Esophagus muscularis mucosa (tissue), 4 donors: ENCODE measurements around the gene TGFB1I1. TPM values are rescaled to one million over a fixed set of nuclear protein-coding genes. Genes with fewer than 3 reads are reported as not detected.
A peak's percentile ranks its signal among the peaks of the same experiment; 100 is the strongest.

ENCODE experiments used
- DNase-seq: peaks from one replicate; pipeline ENCODE4 v3.0.0-alpha.2; 2017; ENCODE audit errors: extremely low spot score
- H3K27ac ChIP-seq, 4 donors: fragments of 200-600 bp; sonication (generic); replicated peaks in 1 of 4; 1 replicate in 3 of 4; 2 replicates in 1 of 4; pipeline ENCODE4 v1.5.1; 2016 to 2019; ENCODE audit warnings: mild to moderate bottlenecking in 1 of 4
- H3K27me3 ChIP-seq, 4 donors: fragments of 200-600 bp; sonication (generic); one replicate each; pipeline versions ENCODE4 v1.5.1 to v1.6.0; 2016 to 2019
- H3K36me3 ChIP-seq, 4 donors: fragments of 200-600 bp; sonication (generic); one replicate each; pipeline ENCODE4 v1.5.1; 2016 to 2019
- H3K4me1 ChIP-seq, 4 donors: fragments of 200-600 bp; sonication (generic); one replicate each; pipeline ENCODE4 v1.5.1; 2016 to 2019
- H3K4me3 ChIP-seq, 4 donors: fragments of 200-600 bp; sonication (generic); 1 replicate in 2 of 4; 2 replicates in 2 of 4; pipeline ENCODE4 v1.5.1; 2016 to 2019; ENCODE audit warnings: mild to moderate bottlenecking in 4 of 4, moderate library complexity in 1 of 4
- H3K9me3 ChIP-seq, 4 donors: fragments of 200-600 bp; sonication (generic); 1 replicate in 3 of 4; 2 replicates in 1 of 4; pipeline ENCODE4 v1.5.1; 2016 to 2019
- EP300 ChIP-seq: sonication (generic); formaldehyde crosslinking; IDR thresholded peaks from one replicate; pipeline ENCODE4 v1.6.1; 2017; ENCODE audit warnings: antibody characterized with exemption
- POLR2A ChIP-seq: fragments of 450-650 bp; IDR thresholded peaks from one replicate; pipeline ENCODE4 v1.6.1; 2017; ENCODE audit warnings: antibody characterized with exemption, moderate library complexity, mild to moderate bottlenecking, low read depth
- POLR2AphosphoS5 ChIP-seq, 2 donors: sonication (generic); formaldehyde crosslinking; IDR thresholded peaks; one replicate each; pipeline ENCODE4 v1.6.1; 2017; ENCODE audit warnings: antibody characterized with exemption in 2 of 2
- WGBS: methylation state at CpG from one replicate; pipeline ENCODE4 v1.1.5; 2018; 5-methylcytosine and 5-hydroxymethylcytosine counted together
- intact Hi-C: fragments of 100-400 bp; cut with DNase I; formaldehyde crosslinking; loops from one replicate; pipeline ENCODE4 v1.15.1; 2023
- total RNA-seq, 4 donors: library from RNA; depleted of rRNA; stranded (reverse); fragments of >200 nt; gene quantifications; one replicate each; pipeline versions ENCODE4 v1.1.0 to v1.2.1, GENCODE V29; 2016
- TF ChIP-seq, protein P1 (sequence below), 3 experiments: fragments of 200-600 bp in 2 of 3; fragments of 450-650 bp in 1 of 3; sonication (generic) in 2 of 3; IDR thresholded peaks; one replicate each; pipeline ENCODE4 v1.5.1; 2017 to 2019; ENCODE audit warnings: antibody characterized with exemption in 3 of 3, mild to moderate bottlenecking in 2 of 3, moderate library complexity in 1 of 3

Gene TGFB1I1
- total RNA-seq, 4 donors from 2014 or later, result 255 to 471 (median 274) TPM

DNA sequence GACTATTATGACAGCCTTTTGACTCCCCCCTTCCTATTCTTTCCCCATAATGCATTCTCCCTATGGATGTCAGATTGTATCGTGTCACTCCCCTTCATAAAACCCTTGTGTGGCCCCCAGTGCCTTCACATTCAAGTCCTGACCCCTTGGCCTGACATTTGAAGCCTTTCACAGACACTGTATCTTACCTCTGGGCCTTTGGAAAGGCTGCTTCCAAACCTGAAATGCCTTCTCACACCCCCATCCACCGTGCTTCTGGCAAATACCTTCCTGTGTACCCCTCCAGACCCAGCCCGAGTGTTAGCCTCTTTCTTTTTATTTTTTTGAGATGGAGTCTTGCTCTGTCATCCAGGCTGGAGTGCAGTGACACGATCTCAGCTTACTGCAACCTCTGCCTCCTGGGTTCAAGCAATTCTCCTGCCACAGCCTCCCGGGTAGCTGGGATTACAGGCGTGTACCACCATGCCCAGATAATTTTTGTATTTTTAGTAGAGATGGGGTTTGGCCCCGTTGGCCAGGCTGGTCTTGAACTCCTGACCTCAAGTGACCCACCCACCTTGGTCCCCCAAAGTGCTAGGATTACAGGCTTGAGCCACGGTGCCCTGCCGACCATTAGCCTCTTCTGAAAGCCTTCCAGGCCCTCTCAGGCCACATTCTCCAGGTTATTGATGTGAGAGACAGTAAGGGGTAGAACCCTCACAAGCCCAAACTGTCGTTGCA is 10.6 kb upstream of the TGFB1I1 start:
- no peak for DNase-seq
- no peak for TF ChIP-seq POLR2AphosphoS5 (IDR thresholded peaks at IDR 0.05)
- no peak for TF ChIP-seq EP300
- no peak for TF ChIP-seq POLR2A
- TF ChIP-seq, protein P1, sequence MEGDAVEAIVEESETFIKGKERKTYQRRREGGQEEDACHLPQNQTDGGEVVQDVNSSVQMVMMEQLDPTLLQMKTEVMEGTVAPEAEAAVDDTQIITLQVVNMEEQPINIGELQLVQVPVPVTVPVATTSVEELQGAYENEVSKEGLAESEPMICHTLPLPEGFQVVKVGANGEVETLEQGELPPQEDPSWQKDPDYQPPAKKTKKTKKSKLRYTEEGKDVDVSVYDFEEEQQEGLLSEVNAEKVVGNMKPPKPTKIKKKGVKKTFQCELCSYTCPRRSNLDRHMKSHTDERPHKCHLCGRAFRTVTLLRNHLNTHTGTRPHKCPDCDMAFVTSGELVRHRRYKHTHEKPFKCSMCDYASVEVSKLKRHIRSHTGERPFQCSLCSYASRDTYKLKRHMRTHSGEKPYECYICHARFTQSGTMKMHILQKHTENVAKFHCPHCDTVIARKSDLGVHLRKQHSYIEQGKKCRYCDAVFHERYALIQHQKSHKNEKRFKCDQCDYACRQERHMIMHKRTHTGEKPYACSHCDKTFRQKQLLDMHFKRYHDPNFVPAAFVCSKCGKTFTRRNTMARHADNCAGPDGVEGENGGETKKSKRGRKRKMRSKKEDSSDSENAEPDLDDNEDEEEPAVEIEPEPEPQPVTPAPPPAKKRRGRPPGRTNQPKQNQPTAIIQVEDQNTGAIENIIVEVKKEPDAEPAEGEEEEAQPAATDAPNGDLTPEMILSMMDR (IDR thresholded peaks at IDR 0.05), result no peak
- intact Hi-C loops, result no loop called here

GRCh38 chr16:31461921-31462804 is 9.8 kb upstream of the TGFB1I1 start:
- WGBS, result 98% methylated on average over 5 of the region's 35 CpGs
- intact Hi-C loops, result no loop called here

More for the DNA sequence above, 10.6 kb upstream of the TGFB1I1 start:
- Histone ChIP-seq H3K27ac (peak overlapping the region in 2 of 4 donors; percentile 98 to 99), H3K4me1 (peaks cover 26 to 36% (median 29%) of the 10 kb centered on the region in 4 donors), H3K27me3 (no peaks in the 10 kb centered on the region), H3K4me3 (no peak overlapping the region), H3K36me3 (peaks cover 27 to 47% (median 44%) of the 10 kb centered on the region in 4 donors), H3K9me3 (no peaks in the 10 kb centered on the region)
- WGBS, result 87% methylated on average over 6 of the region's 10 CpGs

GRCh38 chr16:31464348-31464769 is 7.6 kb upstream of the TGFB1I1 start:
- intact Hi-C loops, result no loop called here
- TF ChIP-seq POLR2A (no peak), POLR2AphosphoS5 (IDR thresholded peaks at IDR 0.05) (no peak), EP300 (no peak)
- TF ChIP-seq, protein P1 (IDR thresholded peaks at IDR 0.05), result no peak
- no peak for DNase-seq
- 93% methylated on average over 29 of the region's 36 CpGs for WGBS
- no peak overlapping the region for H3K4me3 ChIP-seq
- H3K4me1 ChIP-seq, result peaks cover 8 to 15% (median 10%) of the 10 kb centered on the region in 4 donors
- peaks cover 27 to 57% (median 55%) of the 10 kb centered on the region in 4 donors for H3K36me3 ChIP-seq
- no peaks in the 10 kb centered on the region for H3K27me3 ChIP-seq
- no peak overlapping the region for H3K27ac ChIP-seq
- no peaks in the 10 kb centered on the region for H3K9me3 ChIP-seq

More at GRCh38 chr16:31461921-31462804, 9.8 kb upstream of the TGFB1I1 start:
- no peaks in the 10 kb centered on the region for H3K27me3 ChIP-seq
- H3K4me3 ChIP-seq, result no peak overlapping the region
- no peaks in the 10 kb centered on the region for H3K9me3 ChIP-seq
- no peak for DNase-seq
- peaks cover 18 to 28% (median 21%) of the 10 kb centered on the region in 4 donors for H3K4me1 ChIP-seq
- no peak overlapping the region for H3K27ac ChIP-seq
- no peak for TF ChIP-seq POLR2A
- TF ChIP-seq, protein P1 (IDR thresholded peaks at IDR 0.05), result no peak
- no peak for TF ChIP-seq EP300
- TF ChIP-seq POLR2AphosphoS5 (IDR thresholded peaks at IDR 0.05), result no peak
- H3K36me3 ChIP-seq, result peaks cover 27 to 55% (median 52%) of the 10 kb centered on the region in 4 donors

DNA sequence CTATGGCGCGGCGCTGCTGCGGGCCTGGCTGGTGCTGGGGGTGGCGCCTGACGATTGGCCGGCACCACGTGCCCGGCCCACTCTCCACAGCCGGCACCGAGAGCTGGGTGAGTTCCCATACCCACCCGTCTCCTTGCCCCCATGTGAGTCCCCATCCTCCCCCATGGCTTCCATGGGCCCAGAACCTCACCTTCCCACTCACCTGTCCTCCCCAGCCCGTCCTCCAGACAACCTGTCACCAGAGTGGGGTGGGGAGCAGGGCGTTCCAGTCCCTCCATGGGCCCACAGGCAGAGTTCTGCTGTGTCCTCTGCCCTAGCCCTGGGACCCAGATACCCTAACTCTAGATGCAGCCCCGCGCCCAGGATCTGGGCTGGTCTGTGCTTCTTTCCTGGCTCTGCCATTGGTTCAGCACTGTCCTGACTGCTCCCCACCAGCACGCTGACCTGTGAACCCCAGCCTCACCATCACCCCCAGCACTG is 7.1 kb upstream of the TGFB1I1 start:
- Histone ChIP-seq H3K4me1 (peaks cover 8 to 15% (median 10%) of the 10 kb centered on the region in 4 donors), H3K27ac (no peak overlapping the region), H3K27me3 (no peaks in the 10 kb centered on the region), H3K9me3 (no peaks in the 10 kb centered on the region), H3K4me3 (no peak overlapping the region), H3K36me3 (peaks cover 27 to 57% (median 55%) of the 10 kb centered on the region in 4 donors)
- no peak for DNase-seq
- 96% methylated on average over 5 of the region's 17 CpGs for WGBS
- intact Hi-C loops, result no loop called here
- TF ChIP-seq EP300 (no peak), POLR2AphosphoS5 (IDR thresholded peaks at IDR 0.05) (no peak), POLR2A (no peak)
- TF ChIP-seq, protein P1 (IDR thresholded peaks at IDR 0.05), result no peak
